ENCODE results near the gene RNF166. TPM values are rescaled to one million over a fixed set of nuclear protein-coding genes. Genes with fewer than 3 reads are reported as not detected.

Gene RNF166
- total RNA-seq, 1 experiment from 2014 or later, result 17.5 TPM

- Mint-ChIP-seq H3K27ac (ENCODE audit: low read depth, unreplicated experiment) (no peak overlapping the region), H3K4me3 (ENCODE audit: unreplicated experiment) (no peak overlapping the region), H3K36me3 (ENCODE audit: insufficient read depth, unreplicated experiment) (peaks cover 27% of the 10 kb centered on the region), H3K9me3 (ENCODE audit: unreplicated experiment) (no peaks in the 10 kb centered on the region), H3K27me3 (ENCODE audit: insufficient read depth, unreplicated experiment) (no peaks in the 10 kb centered on the region), H3K4me1 (ENCODE audit: insufficient read depth, unreplicated experiment) (no peaks in the 10 kb centered on the region)
- ChIA-PET POLR2A (no interaction called here), CTCF (interaction anchor here (0.6 kb wide), 1 partner anchor 23 kb away, joined by 3 read pairs; no protein-coding TSS in a partner anchor)
- BruUV-seq (replicated peaks), result no TSS peak
- no peak for DNase-seq (ENCODE audit: unreplicated experiment)
- TF ChIP-seq, protein P1, sequence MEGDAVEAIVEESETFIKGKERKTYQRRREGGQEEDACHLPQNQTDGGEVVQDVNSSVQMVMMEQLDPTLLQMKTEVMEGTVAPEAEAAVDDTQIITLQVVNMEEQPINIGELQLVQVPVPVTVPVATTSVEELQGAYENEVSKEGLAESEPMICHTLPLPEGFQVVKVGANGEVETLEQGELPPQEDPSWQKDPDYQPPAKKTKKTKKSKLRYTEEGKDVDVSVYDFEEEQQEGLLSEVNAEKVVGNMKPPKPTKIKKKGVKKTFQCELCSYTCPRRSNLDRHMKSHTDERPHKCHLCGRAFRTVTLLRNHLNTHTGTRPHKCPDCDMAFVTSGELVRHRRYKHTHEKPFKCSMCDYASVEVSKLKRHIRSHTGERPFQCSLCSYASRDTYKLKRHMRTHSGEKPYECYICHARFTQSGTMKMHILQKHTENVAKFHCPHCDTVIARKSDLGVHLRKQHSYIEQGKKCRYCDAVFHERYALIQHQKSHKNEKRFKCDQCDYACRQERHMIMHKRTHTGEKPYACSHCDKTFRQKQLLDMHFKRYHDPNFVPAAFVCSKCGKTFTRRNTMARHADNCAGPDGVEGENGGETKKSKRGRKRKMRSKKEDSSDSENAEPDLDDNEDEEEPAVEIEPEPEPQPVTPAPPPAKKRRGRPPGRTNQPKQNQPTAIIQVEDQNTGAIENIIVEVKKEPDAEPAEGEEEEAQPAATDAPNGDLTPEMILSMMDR (IDR thresholded peaks at IDR 0.05; ENCODE audit: unreplicated experiment), result no peak
- intact Hi-C loops (cut with micrococcal nuclease), result no loop called here
These were observed 24.7 kb upstream of the RNF166 start for GRCh38 chr16:88730632-88731607.

DNA sequence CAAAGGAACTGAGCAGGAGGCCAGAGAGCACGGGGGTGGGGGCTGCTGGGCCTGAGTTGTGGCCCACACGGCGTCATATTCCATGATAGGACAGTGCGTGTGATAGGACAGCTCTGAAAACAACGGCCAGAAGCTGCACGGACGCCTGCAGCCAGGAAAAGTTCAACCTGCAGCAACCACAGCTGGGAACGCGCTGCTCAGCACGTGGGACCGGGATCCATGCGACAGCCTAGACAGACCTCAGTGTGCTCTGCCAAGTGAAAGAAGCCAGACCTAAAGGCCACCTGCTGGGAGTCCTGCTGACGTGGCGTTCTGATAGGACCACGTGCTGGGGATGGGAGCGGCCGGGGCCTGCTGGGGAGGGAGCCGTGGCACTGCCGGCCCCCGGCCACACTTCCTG, 21.7 kb upstream of the RNF166 start:
- no TSS peak for BruUV-seq (replicated peaks)
- peaks cover 35% of the 10 kb centered on the region for H3K36me3 Mint-ChIP-seq (ENCODE audit: insufficient read depth, unreplicated experiment)

DNA sequence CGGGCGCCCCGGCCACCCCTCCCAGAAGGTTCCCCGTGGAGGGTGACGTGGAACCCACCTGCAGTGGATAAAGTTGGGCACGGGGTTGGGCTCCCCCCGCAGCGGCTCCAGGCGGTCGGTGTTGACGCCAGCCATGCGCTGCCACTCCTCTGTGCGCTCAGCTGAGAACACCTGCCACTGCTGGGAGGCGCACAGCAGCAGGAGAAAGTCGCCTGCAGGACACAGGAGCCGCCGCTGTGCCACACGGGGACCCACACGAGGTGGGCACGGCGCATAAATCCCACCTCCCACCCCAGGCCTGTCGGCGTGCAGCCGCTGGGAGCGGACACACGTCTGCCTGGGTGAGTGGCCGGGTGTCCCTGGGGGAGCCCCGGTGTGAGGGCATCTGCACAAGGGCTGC, 20.8 kb upstream of the RNF166 start:
- intact Hi-C loops (cut with micrococcal nuclease), result no loop called here
- Mint-ChIP-seq H3K27ac (ENCODE audit: low read depth, unreplicated experiment) (no peak overlapping the region), H3K36me3 (ENCODE audit: insufficient read depth, unreplicated experiment) (peaks cover 37% of the 10 kb centered on the region), H3K4me3 (ENCODE audit: unreplicated experiment) (no peak overlapping the region), H3K27me3 (ENCODE audit: insufficient read depth, unreplicated experiment) (no peaks in the 10 kb centered on the region), H3K9me3 (ENCODE audit: unreplicated experiment) (no peaks in the 10 kb centered on the region), H3K4me1 (ENCODE audit: insufficient read depth, unreplicated experiment) (no peaks in the 10 kb centered on the region)
- TF ChIP-seq, protein P1 (IDR thresholded peaks at IDR 0.05; ENCODE audit: unreplicated experiment), result no peak
- CTCF ChIA-PET, result no interaction called here
- POLR2A ChIA-PET, result no interaction called here
- no TSS peak for BruUV-seq (replicated peaks)
- no peak for DNase-seq (ENCODE audit: unreplicated experiment)

More for the DNA sequence above, 21.7 kb upstream of the RNF166 start:
- H3K27ac Mint-ChIP-seq (ENCODE audit: low read depth, unreplicated experiment), result no peak overlapping the region
- no peak for DNase-seq (ENCODE audit: unreplicated experiment)
- intact Hi-C loops (cut with micrococcal nuclease), result no loop called here
- CTCF ChIA-PET, result no interaction called here
- H3K9me3 Mint-ChIP-seq (ENCODE audit: unreplicated experiment), result no peaks in the 10 kb centered on the region
- H3K4me3 Mint-ChIP-seq (ENCODE audit: unreplicated experiment), result no peak overlapping the region
- POLR2A ChIA-PET, result no interaction called here
- H3K27me3 Mint-ChIP-seq (ENCODE audit: insufficient read depth, unreplicated experiment), result no peaks in the 10 kb centered on the region
- H3K4me1 Mint-ChIP-seq (ENCODE audit: insufficient read depth, unreplicated experiment), result no peaks in the 10 kb centered on the region
- TF ChIP-seq, protein P1 (IDR thresholded peaks at IDR 0.05; ENCODE audit: unreplicated experiment), result no peak

- DNase-seq (ENCODE audit: unreplicated experiment), result no peak
- intact Hi-C loops (cut with micrococcal nuclease), result no loop called here
- no TSS peak for BruUV-seq (replicated peaks)
- Mint-ChIP-seq H3K27ac (ENCODE audit: low read depth, unreplicated experiment) (no peak overlapping the region), H3K4me3 (ENCODE audit: unreplicated experiment) (no peak overlapping the region), H3K36me3 (ENCODE audit: insufficient read depth, unreplicated experiment) (peaks cover 40% of the 10 kb centered on the region), H3K9me3 (ENCODE audit: unreplicated experiment) (no peaks in the 10 kb centered on the region), H3K4me1 (ENCODE audit: insufficient read depth, unreplicated experiment) (no peaks in the 10 kb centered on the region), H3K27me3 (ENCODE audit: insufficient read depth, unreplicated experiment) (no peaks in the 10 kb centered on the region)
- POLR2A ChIA-PET, result no interaction called here
- TF ChIP-seq, protein P1 (IDR thresholded peaks at IDR 0.05; ENCODE audit: unreplicated experiment), result no peak
- CTCF ChIA-PET, result no interaction called here
These were observed 20.2 kb upstream of the RNF166 start for GRCh38 chr16:88726408-88726749.

Data from MCF 10A (cell line).